Ishikawa (cell line): Measurements from ENCODE around the gene TNFAIP3.

Source experiments
- CEBPB ChIP-seq: IDR thresholded peaks from 2 replicates; pipeline ENCODE4 v1.6.1; 2012
- CREB1 ChIP-seq: IDR thresholded peaks from 2 replicates; pipeline ENCODE4 v1.6.1; 2012; ENCODE audit warnings: low read depth
- EGR1 ChIP-seq: IDR thresholded peaks from 2 replicates; pipeline ENCODE4 v1.6.1; 2012
- EP300 ChIP-seq: IDR thresholded peaks from 2 replicates; pipeline ENCODE4 v1.6.1; 2012; ENCODE audit warnings: borderline replicate concordance
- FOXM1 ChIP-seq: IDR thresholded peaks from 2 replicates; pipeline ENCODE4 v1.6.1; 2012; ENCODE audit warnings: low read depth, borderline replicate concordance
- MAX ChIP-seq: IDR thresholded peaks from 2 replicates; pipeline ENCODE4 v1.6.1; 2012
- NFIC ChIP-seq: IDR thresholded peaks from 2 replicates; pipeline ENCODE4 v1.6.1; 2012
- RAD21 ChIP-seq: IDR thresholded peaks from 2 replicates; pipeline ENCODE4 v1.6.1; 2012; ENCODE audit warnings: low read depth
- REST ChIP-seq: IDR thresholded peaks from 2 replicates; pipeline ENCODE4 v1.6.1; 2012; ENCODE audit warnings: low read depth, mild to moderate bottlenecking
- TAF1 ChIP-seq: IDR thresholded peaks from 2 replicates; pipeline ENCODE4 v1.6.1; 2012; ENCODE audit warnings: low read depth, mild to moderate bottlenecking
- TCF12 ChIP-seq: IDR thresholded peaks from 2 replicates; pipeline ENCODE4 v1.6.1; 2012; ENCODE audit warnings: low read depth
- TEAD4 ChIP-seq: IDR thresholded peaks from 2 replicates; pipeline ENCODE4 v1.6.1; 2012
- USF1 ChIP-seq: IDR thresholded peaks from 2 replicates; pipeline ENCODE4 v1.6.1; 2012
- YY1 ChIP-seq: IDR thresholded peaks from 2 replicates; pipeline ENCODE4 v1.6.1; 2012; ENCODE audit warnings: low read depth
- ZBTB7A ChIP-seq: IDR thresholded peaks from 2 replicates; pipeline ENCODE4 v1.6.1; 2012; ENCODE audit warnings: low read depth

The TNFAIP3 gene

GRCh38 chr6:137880746-137881521 is 13.9 kb downstream of the TNFAIP3 start:
- TF ChIP-seq CREB1 (no peak), USF1 (no peak), FOXM1 (no peak), NFIC (no peak), RAD21 (no peak)

- TF ChIP-seq NFIC (no peak), TCF12 (no peak), TAF1 (no peak), YY1 (no peak), RAD21 (no peak), ZBTB7A (no peak), REST (no peak), FOXM1 (no peak), CREB1 (no peak), EGR1 (no peak), EP300 (no peak), USF1 (no peak), MAX (no peak)
Observed at GRCh38 chr6:137881522-137881886, 14.4 kb downstream of the TNFAIP3 start.

GRCh38 chr6:137882225-137882961 is 15.3 kb downstream of the TNFAIP3 start:
- TF ChIP-seq ZBTB7A (no peak), EP300 (no peak), NFIC (no peak), YY1 (no peak), CEBPB (no peak), FOXM1 (no peak), USF1 (no peak), MAX (no peak)

- no peak for TF ChIP-seq USF1
Observed at GRCh38 chr6:137883400-137884148, 16.5 kb downstream of the TNFAIP3 start.

- TF ChIP-seq MAX, result no peak
- no peak for TF ChIP-seq EP300
- no peak for TF ChIP-seq TEAD4
- TF ChIP-seq EGR1, result no peak
- no peak for TF ChIP-seq RAD21
- TF ChIP-seq REST, result no peak
- no peak for TF ChIP-seq CEBPB
- TF ChIP-seq NFIC, result no peak
- TF ChIP-seq TCF12, result no peak
- TF ChIP-seq YY1, result no peak
- TF ChIP-seq TAF1, result no peak
- no peak for TF ChIP-seq ZBTB7A
- no peak for TF ChIP-seq FOXM1
- TF ChIP-seq USF1, result no peak
- TF ChIP-seq CREB1, result no peak
Observed at GRCh38 chr6:137884149-137884909, 17.3 kb downstream of the TNFAIP3 start.
